K562 (cell line): ENCODE results near the gene WEE1. TPM values are rescaled to one million over a fixed set of nuclear protein-coding genes. Genes with fewer than 3 reads are reported as not detected.

Experiments
- ATAC-seq: fragments of 200-7000 bp; cut with Tn5 transposase; 3 replicates; pipeline ENCODE4 v1.9.1; 2020; ENCODE audit warnings: moderate library complexity
- BruUV-seq: library from RNA; stranded (reverse); fragments of 400-500 nt; replicated peaks from 2 replicates; lab custom pipeline; 2021; lab: Mats Ljungman, UMichigan
- CTCF ChIA-PET: fragments of 300-600 bp; formaldehyde crosslinking; extraction: SDS; loops from one replicate; lab custom pipeline; 2021; ENCODE audit warnings: low intra/inter-chr PET ratio; lab: Yijun Ruan, JAX
- POLR2A ChIA-PET: fragments of 300-600, 350-650 bp; sonication (Branson Sonifier 250); formaldehyde crosslinking; extraction: SDS; loops from one replicate; lab custom pipeline; 2021; ENCODE audit warnings: antibody characterized with exemption, inconsistent platforms; lab: Yijun Ruan, JAX
- DNase-seq, 4 experiments: peaks; one replicate each; pipeline versions ENCODE4 v3.0.0 to v3.0.0-alpha.2; 2011 to 2018; ENCODE audit warnings: low spot score in 3 of 4, mixed read lengths in 3 of 4; ENCODE audit errors: extremely low read depth in 1 of 4
- FAIRE-seq: peaks from 2 replicates; lab custom pipeline; 2011; peaks lifted over from hg19 to GRCh38; lab: Jason Lieb, UNC
- H2AFZ ChIP-seq: 2 replicates; pipeline ENCODE4 v1.6.0; 2011; ENCODE audit warnings: low read depth, low read length, control low read depth, inconsistent platforms
- H3K27ac ChIP-seq: fragments of 200-600 bp; 3 replicates; pipeline ENCODE4 v1.8.0; 2011; ENCODE audit warnings: low read depth, mild to moderate bottlenecking, control low read depth, inconsistent platforms, low read length, moderate library complexity, mixed read lengths; ENCODE audit errors: extremely low read depth
- H3K27me3 ChIP-seq, 2 experiments: fragments of 300-600 bp in 1 of 2; 2 replicates in 1 of 2; 3 replicates in 1 of 2; pipeline versions ENCODE4 v1.6.0 to v1.8.0; 2011; ENCODE audit warnings: inconsistent platforms in 2 of 2, low read length in 2 of 2, mild to moderate bottlenecking in 1 of 2, mixed read lengths in 1 of 2, moderate library complexity in 1 of 2; ENCODE audit not compliant: control insufficient read depth in 2 of 2, insufficient read depth in 2 of 2
- H3K36me3 ChIP-seq: fragments of 300-600 bp; 3 replicates; pipeline ENCODE4 v1.8.0; 2011; ENCODE audit warnings: mild to moderate bottlenecking, low read length, inconsistent platforms; ENCODE audit not compliant: control insufficient read depth, insufficient read depth
- H3K4me1 ChIP-seq, 2 experiments: fragments of 200-600 bp in 1 of 2; replicated peaks in 1 of 2; 2 replicates in 1 of 2; 3 replicates in 1 of 2; pipeline versions ENCODE4 v1.5.1 to v1.8.0; 2011; ENCODE audit warnings: inconsistent platforms in 2 of 2, low read length in 2 of 2, mild to moderate bottlenecking in 1 of 2, mixed read lengths in 1 of 2, moderate library complexity in 1 of 2; ENCODE audit not compliant: control insufficient read depth in 2 of 2, insufficient read depth in 2 of 2
- H3K4me2 ChIP-seq: 2 replicates; pipeline ENCODE4 v1.6.1; 2011; ENCODE audit warnings: low read length, control low read depth, inconsistent platforms, mixed read lengths; ENCODE audit not compliant: insufficient read depth
- H3K4me3 ChIP-seq: fragments of 200-600 bp; sonication (generic), shearing (Covaris generic); 2 replicates; pipeline ENCODE4 v1.5.1; 2016; ENCODE audit warnings: control low read depth, inconsistent platforms
- H3K79me2 ChIP-seq: fragments of 200-600 bp; 3 replicates; pipeline ENCODE4 v1.8.0; 2011; ENCODE audit warnings: low read length, inconsistent platforms; ENCODE audit not compliant: control insufficient read depth, insufficient read depth
- H3K9ac ChIP-seq, 2 experiments: 2 replicates each; pipeline versions ENCODE4 v1.6.0 to v1.6.1; 2011; ENCODE audit warnings: low read depth in 2 of 2, low read length in 2 of 2, control low read depth in 1 of 2, inconsistent platforms in 1 of 2, mild to moderate bottlenecking in 1 of 2, mixed read lengths in 1 of 2; ENCODE audit not compliant: insufficient read depth in 1 of 2
- H3K9me1 ChIP-seq: one replicate; pipeline ENCODE4 v1.6.0; 2011; ENCODE audit warnings: inconsistent platforms, mild to moderate bottlenecking, low read length, moderate library complexity; ENCODE audit not compliant: control insufficient read depth, insufficient read depth
- H3K9me3 ChIP-seq: replicated peaks from 2 replicates; pipeline ENCODE4 v1.5.1; 2011; ENCODE audit warnings: low read depth, low read length, inconsistent platforms; ENCODE audit not compliant: control insufficient read depth, insufficient read depth
- H4K20me1 ChIP-seq: replicated peaks from 2 replicates; pipeline ENCODE4 v1.6.1; 2011; ENCODE audit warnings: low read length, inconsistent platforms, mixed read lengths; ENCODE audit not compliant: control insufficient read depth, insufficient read depth
- MBD2 ChIP-seq: sonication (generic); IDR thresholded peaks from 2 replicates; pipeline ENCODE4 v1.6.1; 2016; ENCODE audit warnings: low read depth, borderline replicate concordance
- PML ChIP-seq: IDR thresholded peaks from 2 replicates; pipeline ENCODE4 v1.6.1; 2012; ENCODE audit warnings: low read length, inconsistent platforms
- POLR2G ChIP-seq: fragments of 200-400 bp; formaldehyde crosslinking; IDR thresholded peaks from 2 replicates; pipeline ENCODE4 v1.6.1; 2017; ENCODE audit warnings: low read depth, mild to moderate bottlenecking, antibody characterized with exemption, low read length, moderate library complexity
- RBFOX2 ChIP-seq: fragments of 200-400 bp; formaldehyde crosslinking; IDR thresholded peaks from 2 replicates; pipeline ENCODE4 v1.6.1; 2017; ENCODE audit warnings: low read depth, mild to moderate bottlenecking, low read length, moderate library complexity
- USF1 ChIP-seq: sonication (generic); formaldehyde crosslinking; IDR thresholded peaks from 2 replicates; pipeline ENCODE4 v1.9.0; 2022; ENCODE audit warnings: mild to moderate bottlenecking, missing genetic modification reagents
- WGBS: fragments of 100-300 bp; shearing (Covaris generic); methylation state at CpG from one replicate; pipeline ENCODE4 v1.1.6; 2016; ENCODE audit warnings: low coverage, mixed read lengths; ENCODE audit not compliant: insufficient coverage; ENCODE audit errors: missing lambda C conversion rate; 5-methylcytosine and 5-hydroxymethylcytosine counted together
- in situ Hi-C: fragments of 300-500 bp; cut with MboI; formaldehyde crosslinking; loops from 4 replicates; pipeline ENCODE4 v1.15.0; 2018; ENCODE audit warnings: inconsistent platforms, mixed read lengths
- intact Hi-C: fragments of 100-400 bp; cut with micrococcal nuclease; formaldehyde crosslinking; loops from 2 replicates; pipeline ENCODE4 v1.14.2; 2022
- polyA plus RNA-seq, 8 experiments: library from polyadenylated mRNA; depleted of rRNA in 4 of 8; stranded (reverse) in 5 of 8; unstranded in 3 of 8; fragments of >200 nt; fragmentation: Nextera tagmentation in 2 of 8; fragmentation: Illumina TruSeq in 1 of 8; extraction: Ambion mirVana in 2 of 8; extraction: Trizol in 1 of 8; gene quantifications; 2 replicates each; pipeline versions ENCODE4 v1.2.1 to v1.2.3, GENCODE V29; 2011 to 2014; ENCODE audit warnings: inconsistent platforms in 1 of 8, missing spikeins in 1 of 8
- total RNA-seq, 7 experiments: library from RNA; depleted of rRNA in 6 of 7; stranded (reverse); fragments of >200 nt in 6 of 7; fragmentation: Illumina TruSeq in 2 of 7; extraction: Trizol in 2 of 7; gene quantifications; 2 replicates each; pipeline versions ENCODE4 v1.2.1 to v1.2.3, GENCODE V29; 2011 to 2021; ENCODE audit warnings: low replicate concordance in 1 of 7

Gene WEE1
- total and polyA plus RNA-seq, 9 of the 15 experiments (the other 6 are each of a cell fraction or from before 2014, with no cell fraction given) = 21.9 to 99.0 (median 67.4) TPM

GRCh38 chr11:9576701-9577381, 3.4 kb downstream of the WEE1 start:
- H3K79me2 ChIP-seq = peaks cover 78% of the 10 kb centered on the region
- ChIA-PET POLR2A (interaction anchor here (1.2 to 3.3 kb wide), 14 partner anchors 8 to 211 kb away, joined by 3 to 26 read pairs (median 10); partner anchors contain the start of gene ZNF143), CTCF (interaction anchor here (0.6 kb wide), 1 partner anchor 92 kb away, joined by 3 read pairs; no protein-coding TSS in a partner anchor)
- no peaks in the 10 kb centered on the region for H3K9me3 ChIP-seq
- peak overlapping the region; percentile 98; the same call in 1 of the 3 replicates for H3K27ac ChIP-seq
- no peak for FAIRE-seq
- peaks cover 12 to 34% of the 10 kb centered on the region in 2 experiments; a peak in 4 of 5 replicates for H3K4me1 ChIP-seq
- H3K4me2 ChIP-seq = peak overlapping the region; percentile 96
- intact Hi-C loops (loop anchor here (10.0 kb wide), 1 partner anchor 112 kb away; the partner anchor contains the start of gene ZNF143), in situ Hi-C loops (no loop called here)
- no peaks in the 10 kb centered on the region for H3K9me1 ChIP-seq
- H3K9ac ChIP-seq = peak overlapping the region; percentile 18 to 91; a peak in 3 of 4 replicates
- BruUV-seq = no TSS peak
- no peak overlapping the region for H2AFZ ChIP-seq
- H4K20me1 ChIP-seq = peaks cover 9% of the 10 kb centered on the region
- no peak for ATAC-seq
- H3K36me3 ChIP-seq = peaks cover 68% of the 10 kb centered on the region
- TF ChIP-seq RBFOX2 (0 out of 2 replicates have a peak, but pooled peaks have one; percentile 44), MBD2 (no peak)
- whole genome bisulfite sequencing = 70% methylated on average over 4 of the region's 4 CpGs
- H3K27me3 ChIP-seq = no peaks in the 10 kb centered on the region
- no peak for DNase-seq
- H3K4me3 ChIP-seq = peak overlapping the region; percentile 92

DNA sequence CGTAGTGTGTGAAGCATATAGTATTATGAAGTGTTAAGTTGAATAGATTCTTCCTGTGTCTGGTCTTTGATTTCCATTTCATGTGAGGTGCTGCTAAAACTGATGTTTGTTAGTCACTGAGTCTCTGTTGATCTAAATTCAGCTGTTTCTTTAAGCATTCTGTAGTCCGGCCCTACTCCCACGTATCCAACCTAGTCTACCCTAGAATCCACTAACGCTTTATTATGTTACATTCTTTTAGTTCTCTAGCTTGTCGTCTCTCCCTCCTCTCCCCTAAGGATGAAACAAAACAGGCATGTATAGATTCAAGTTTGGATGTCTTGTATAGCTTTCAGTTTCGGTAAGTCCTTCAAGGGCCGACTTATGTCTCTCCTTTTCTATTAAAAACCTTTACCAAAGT, 4.1 kb downstream of the WEE1 start:
- Histone ChIP-seq H3K4me1 (peaks cover 11 to 27% of the 10 kb centered on the region in 2 experiments; a peak in 3 of 5 replicates), H3K36me3 (peaks cover 75% of the 10 kb centered on the region), H3K9me1 (no peaks in the 10 kb centered on the region), H3K4me2 (peak overlapping the region; percentile 56), H3K9me3 (no peaks in the 10 kb centered on the region), H3K27ac (peak overlapping the region; percentile 37), H4K20me1 (peaks cover 9% of the 10 kb centered on the region), H3K27me3 (no peaks in the 10 kb centered on the region), H3K79me2 (peaks cover 83% of the 10 kb centered on the region), H3K9ac (peak overlapping the region in 1 of 2 experiments; percentile 91; a peak in 2 of 4 replicates), H2AFZ (no peak overlapping the region), H3K4me3 (peak overlapping the region; percentile 92; the same call in 1 of the 2 replicates)
- no TSS peak for BruUV-seq
- DNase-seq = no peak
- no peak for FAIRE-seq
- 0 out of 2 replicates have a peak, but pooled peaks have one; percentile 19 for TF ChIP-seq POLR2G
- no peak for TF ChIP-seq USF1 (CRISPR knock-in tag)
- TF ChIP-seq PML = no peak
- TF ChIP-seq RBFOX2 = peak; percentile 42; the same call in 1 of the 2 replicates
- POLR2A ChIA-PET = interaction anchor here (1.2 to 3.3 kb wide), 9 partner anchors 10 to 210 kb away, joined by 3 to 26 read pairs (median 14); partner anchors contain the start of gene ZNF143
- in situ Hi-C loops = no loop called here
- CTCF ChIA-PET = no interaction called here
- WGBS = 77% methylated on average over 7 of the region's 7 CpGs
- no peak for ATAC-seq
- intact Hi-C loops = loop anchor here (10.0 kb wide), 1 partner anchor 113 kb away; the partner anchor contains the start of gene ZNF143
